ENCODE results near the gene ANKRD18A.
"Not testable (repeated sequence)": the region's sequence is repeated elsewhere in the genome, so short reads cannot be mapped to it uniquely, and the experiment has no call there.

The ANKRD18A gene

GRCh38 chr9:38629511-38629910 lies 9.1 kb upstream of the ANKRD18A start:
- in situ Hi-C loops (cut with MboI; ENCODE audit: low sequenced_read_pairs) = no loop called here

GRCh38 chr9:38626006-38626405 lies 5.6 kb upstream of the ANKRD18A start:
- in situ Hi-C loops (cut with MboI; ENCODE audit: low sequenced_read_pairs) = no loop called here

GRCh38 chr9:38622951-38623350 lies 2.6 kb upstream of the ANKRD18A start:
- in situ Hi-C loops (cut with MboI; ENCODE audit: low sequenced_read_pairs) = no loop called here

GRCh38 chr9:38622288-38622674 lies 1.9 kb upstream of the ANKRD18A start:
- in situ Hi-C loops (cut with MboI; ENCODE audit: low sequenced_read_pairs) = no loop called here

GRCh38 chr9:38621434-38622287 lies 1.3 kb upstream of the ANKRD18A start:
- in situ Hi-C loops (cut with MboI; ENCODE audit: low sequenced_read_pairs) = no loop called here

GRCh38 chr9:38619556-38620447 lies 594 bp downstream of the ANKRD18A start:
- in situ Hi-C loops (cut with MboI; ENCODE audit: low sequenced_read_pairs) = no loop called here

- in situ Hi-C loops (cut with MboI; ENCODE audit: low sequenced_read_pairs) = not testable (repeated sequence)
Measured at GRCh38 chr9:38598029-38598745, 22.2 kb downstream of the ANKRD18A start.

GRCh38 chr9:38595117-38595516 lies 25.3 kb downstream of the ANKRD18A start:
- in situ Hi-C loops (cut with MboI; ENCODE audit: low sequenced_read_pairs) = not testable (repeated sequence)

GRCh38 chr9:38591346-38592063 lies 28.9 kb downstream of the ANKRD18A start:
- in situ Hi-C loops (cut with MboI; ENCODE audit: low sequenced_read_pairs) = not testable (repeated sequence)

- in situ Hi-C loops (cut with MboI; ENCODE audit: low sequenced_read_pairs) = not testable (repeated sequence)
Measured at GRCh38 chr9:38583765-38584164, 36.6 kb downstream of the ANKRD18A start.

- in situ Hi-C loops (cut with MboI; ENCODE audit: low sequenced_read_pairs) = not testable (repeated sequence)
Measured at GRCh38 chr9:38580112-38580511, 40.3 kb downstream of the ANKRD18A start.

GRCh38 chr9:38576181-38576580 lies 44.2 kb downstream of the ANKRD18A start:
- in situ Hi-C loops (cut with MboI; ENCODE audit: low sequenced_read_pairs) = not testable (repeated sequence)

- in situ Hi-C loops (cut with MboI; ENCODE audit: low sequenced_read_pairs) = not testable (repeated sequence)
Measured at GRCh38 chr9:38566048-38566447, 54.3 kb downstream of the ANKRD18A start.

GRCh38 chr9:38565178-38565577 lies 55.2 kb downstream of the ANKRD18A start:
- in situ Hi-C loops (cut with MboI; ENCODE audit: low sequenced_read_pairs) = not testable (repeated sequence)

- in situ Hi-C loops (cut with MboI; ENCODE audit: low sequenced_read_pairs) = not testable (repeated sequence)
Measured at GRCh38 chr9:38563911-38564310, 56.5 kb downstream of the ANKRD18A start.

GRCh38 chr9:38561134-38561533 lies 59.3 kb downstream of the ANKRD18A start:
- in situ Hi-C loops (cut with MboI; ENCODE audit: low sequenced_read_pairs) = not testable (repeated sequence)

- in situ Hi-C loops (cut with MboI; ENCODE audit: low sequenced_read_pairs) = not testable (repeated sequence)
Measured at GRCh38 chr9:38559172-38559571, 61.2 kb downstream of the ANKRD18A start.

GRCh38 chr9:38557746-38558145 lies 62.6 kb downstream of the ANKRD18A start:
- in situ Hi-C loops (cut with MboI; ENCODE audit: low sequenced_read_pairs) = not testable (repeated sequence)

- in situ Hi-C loops (cut with MboI; ENCODE audit: low sequenced_read_pairs) = not testable (repeated sequence)
Measured at GRCh38 chr9:38554966-38555365, 65.4 kb downstream of the ANKRD18A start.

GRCh38 chr9:38553019-38553418 lies 67.4 kb downstream of the ANKRD18A start:
- in situ Hi-C loops (cut with MboI; ENCODE audit: low sequenced_read_pairs) = not testable (repeated sequence)

All from HL-60/S4 (cell line).